Natural killer cell (primary cell): Measurements from ENCODE around the gene BICD1. TPM values are rescaled to one million over a fixed set of nuclear protein-coding genes. Genes with fewer than 3 reads are reported as not detected.

ENCODE experiments used
- ATAC-seq, 3 donors: fragments of 150-1000 bp in 2 of 3; fragments of 200-7000 bp in 1 of 3; cut with Tn5 transposase; 1 replicate in 1 of 3; 2 replicates in 2 of 3; pipeline ENCODE4 v1.10.0; 2021; ENCODE audit warnings: mild to moderate bottlenecking in 2 of 3, moderate library complexity in 2 of 3
- DNase-seq, 2 donors: peaks; one replicate each; pipeline versions ENCODE4 v3.0.0 to v3.0.0-alpha.2; 2013 to 2021; ENCODE audit warnings: mixed read lengths in 1 of 2
- H3K27ac ChIP-seq: one replicate; pipeline ENCODE4 v1.5.1; 2013; ENCODE audit warnings: mild to moderate bottlenecking, low read length
- H3K27me3 ChIP-seq: one replicate; pipeline ENCODE4 v1.6.1; 2013; ENCODE audit warnings: low read length; ENCODE audit not compliant: control insufficient read depth, insufficient read depth
- H3K36me3 ChIP-seq: one replicate; pipeline ENCODE4 v1.6.1; 2013; ENCODE audit warnings: low read length; ENCODE audit not compliant: control insufficient read depth, insufficient read depth
- H3K4me1 ChIP-seq: one replicate; pipeline ENCODE4 v1.6.1; 2013; ENCODE audit warnings: low read length; ENCODE audit not compliant: control insufficient read depth, insufficient read depth
- H3K4me3 ChIP-seq: one replicate; pipeline ENCODE4 v1.5.1; 2013; ENCODE audit warnings: low read length
- H3K9me3 ChIP-seq: one replicate; pipeline ENCODE4 v1.6.1; 2013; ENCODE audit warnings: low read length; ENCODE audit not compliant: control insufficient read depth, insufficient read depth
- H3K27ac Mint-ChIP-seq, 2 donors: one replicate each; pipeline ENCODE4 v1.8.0; 2022; ENCODE audit warnings: mild to moderate bottlenecking in 2 of 2, mixed read lengths in 2 of 2, moderate library complexity in 1 of 2
- H3K27me3 Mint-ChIP-seq, 2 donors: one replicate each; pipeline ENCODE4 v1.8.0; 2022; ENCODE audit warnings: low read depth in 2 of 2, mixed read lengths in 2 of 2
- H3K36me3 Mint-ChIP-seq: one replicate; pipeline ENCODE4 v1.8.0; 2022; ENCODE audit warnings: mixed read lengths
- H3K4me1 Mint-ChIP-seq, 2 donors: one replicate each; pipeline ENCODE4 v1.8.0; 2022; ENCODE audit warnings: mixed read lengths in 2 of 2
- H3K4me3 Mint-ChIP-seq: one replicate; pipeline ENCODE4 v1.8.0; 2022; ENCODE audit warnings: mild to moderate bottlenecking, moderate library complexity, mixed read lengths
- H3K9me3 Mint-ChIP-seq, 2 donors: one replicate each; pipeline ENCODE4 v1.8.0; 2022; ENCODE audit warnings: mixed read lengths in 2 of 2
- WGBS: methylation state at CpG from one replicate; pipeline ENCODE4 v1.1.7; 2013; ENCODE audit warnings: missing lambda C conversion rate; ENCODE audit not compliant: insufficient coverage; 5-methylcytosine and 5-hydroxymethylcytosine counted together
- intact Hi-C: fragments of 100-400 bp; cut with micrococcal nuclease; formaldehyde crosslinking; loops from one replicate; pipeline ENCODE4 v1.14.2; 2022
- total RNA-seq, 4 donors: library from RNA; stranded (reverse); fragments of 120-200 nt in 1 of 4; gene quantifications; one replicate each; pipeline versions ENCODE4 v1.2.3 to v1.2.4, GENCODE V29; 2013 to 2022
- TF ChIP-seq, protein P1 (sequence below): fragments of 200-600 bp; IDR thresholded peaks from one replicate; pipeline ENCODE4 v1.8.0; 2022; ENCODE audit warnings: antibody characterized with exemption

BICD1 gene
- total RNA-seq, 3 donors from 2014 or later (not counting 1 experiment from before 2014, with no cell fraction given), result 10.0 to 16.0 (median 15.5) TPM

DNA sequence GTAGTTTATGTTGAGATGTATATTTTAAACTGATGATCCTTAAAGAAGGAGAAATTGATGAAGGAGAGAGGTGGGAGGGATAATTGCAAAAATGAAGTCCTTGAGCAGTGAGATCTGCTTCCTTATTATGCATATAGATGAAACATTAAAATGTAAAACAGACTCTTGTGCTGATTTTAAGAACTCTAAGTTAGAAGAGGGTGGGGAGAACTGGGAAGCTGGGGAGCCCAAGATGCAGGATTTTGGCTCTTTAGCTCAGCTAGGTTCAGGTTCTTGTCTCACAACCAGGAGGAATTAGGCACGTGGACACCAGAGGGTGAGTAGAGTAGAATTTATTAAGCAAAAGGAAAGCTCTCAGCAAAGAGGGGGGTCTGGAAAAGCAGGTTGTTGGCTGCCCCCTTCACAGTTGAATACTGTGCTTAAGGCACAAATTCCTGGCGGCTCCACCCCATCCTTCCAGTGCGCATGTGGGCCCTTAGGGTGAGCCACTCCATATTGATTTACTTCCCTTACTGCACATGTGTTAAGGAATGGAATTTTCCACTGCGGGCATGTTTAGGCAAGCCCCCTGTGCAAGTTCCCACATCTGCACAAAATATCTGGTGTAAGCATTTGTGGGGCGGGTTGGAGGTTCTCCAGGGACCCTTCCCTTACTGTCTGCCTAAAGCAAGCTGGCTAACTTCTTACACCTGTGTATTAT lies 141.9 kb downstream of the BICD1 start:
- intact Hi-C loops, result no loop called here
- ATAC-seq, result no peak
- Histone ChIP-seq H3K36me3 (no peaks in the 10 kb centered on the region), H3K4me1 (no peaks in the 10 kb centered on the region), H3K9me3 (no peaks in the 10 kb centered on the region), H3K27ac (no peak overlapping the region), H3K27me3 (no peaks in the 10 kb centered on the region), H3K4me3 (no peak overlapping the region)
- H3K27me3 Mint-ChIP-seq, result no peaks in the 10 kb centered on the region
- DNase-seq, result no peak
- no peak overlapping the region for H3K4me3 Mint-ChIP-seq
- WGBS, result 88% methylated on average over 3 of the region's 5 CpGs
- no peaks in the 10 kb centered on the region for H3K9me3 Mint-ChIP-seq
- no peak overlapping the region for H3K27ac Mint-ChIP-seq
- TF ChIP-seq, protein P1, sequence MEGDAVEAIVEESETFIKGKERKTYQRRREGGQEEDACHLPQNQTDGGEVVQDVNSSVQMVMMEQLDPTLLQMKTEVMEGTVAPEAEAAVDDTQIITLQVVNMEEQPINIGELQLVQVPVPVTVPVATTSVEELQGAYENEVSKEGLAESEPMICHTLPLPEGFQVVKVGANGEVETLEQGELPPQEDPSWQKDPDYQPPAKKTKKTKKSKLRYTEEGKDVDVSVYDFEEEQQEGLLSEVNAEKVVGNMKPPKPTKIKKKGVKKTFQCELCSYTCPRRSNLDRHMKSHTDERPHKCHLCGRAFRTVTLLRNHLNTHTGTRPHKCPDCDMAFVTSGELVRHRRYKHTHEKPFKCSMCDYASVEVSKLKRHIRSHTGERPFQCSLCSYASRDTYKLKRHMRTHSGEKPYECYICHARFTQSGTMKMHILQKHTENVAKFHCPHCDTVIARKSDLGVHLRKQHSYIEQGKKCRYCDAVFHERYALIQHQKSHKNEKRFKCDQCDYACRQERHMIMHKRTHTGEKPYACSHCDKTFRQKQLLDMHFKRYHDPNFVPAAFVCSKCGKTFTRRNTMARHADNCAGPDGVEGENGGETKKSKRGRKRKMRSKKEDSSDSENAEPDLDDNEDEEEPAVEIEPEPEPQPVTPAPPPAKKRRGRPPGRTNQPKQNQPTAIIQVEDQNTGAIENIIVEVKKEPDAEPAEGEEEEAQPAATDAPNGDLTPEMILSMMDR, result no peak
- H3K36me3 Mint-ChIP-seq, result no peaks in the 10 kb centered on the region
- H3K4me1 Mint-ChIP-seq, result no peaks in the 10 kb centered on the region

DNA sequence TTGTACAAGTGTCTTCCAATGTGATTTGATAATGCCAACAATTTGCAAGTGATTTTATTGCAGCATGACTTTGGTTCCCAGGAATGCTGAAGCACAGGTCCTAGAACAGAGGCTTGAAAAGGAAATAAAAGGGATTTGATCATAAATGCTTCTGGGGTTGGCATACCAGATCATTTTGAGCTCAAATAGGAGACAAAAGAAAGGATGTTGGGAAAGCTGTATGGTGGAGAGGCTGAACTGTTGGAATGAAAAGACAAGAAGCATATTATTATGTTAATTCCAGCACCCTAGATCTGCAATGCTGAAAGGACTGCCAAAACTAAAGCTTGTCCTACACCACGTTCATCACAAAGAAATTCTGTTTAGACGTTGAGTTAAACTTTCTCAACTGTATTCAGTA lies 143.1 kb downstream of the BICD1 start:
- Mint-ChIP-seq H3K4me1 (peaks cover 0 to under 1% of the 10 kb centered on the region in 2 donors), H3K27me3 (no peaks in the 10 kb centered on the region), H3K36me3 (no peaks in the 10 kb centered on the region), H3K27ac (no peak overlapping the region), H3K9me3 (no peaks in the 10 kb centered on the region), H3K4me3 (no peak overlapping the region)
- no peaks in the 10 kb centered on the region for H3K4me1 ChIP-seq
- no peaks in the 10 kb centered on the region for H3K9me3 ChIP-seq
- no peak overlapping the region for H3K27ac ChIP-seq
- no peak for ATAC-seq
- H3K27me3 ChIP-seq, result no peaks in the 10 kb centered on the region
- 82% methylated on average over 2 of the region's 2 CpGs for WGBS
- intact Hi-C loops, result no loop called here
- TF ChIP-seq, protein P1, result no peak
- no peak overlapping the region for H3K4me3 ChIP-seq
- DNase-seq, result no peak
- H3K36me3 ChIP-seq, result no peaks in the 10 kb centered on the region

GRCh38 chr12:32252199-32253073 lies 145.8 kb downstream of the BICD1 start:
- H3K4me1 Mint-ChIP-seq, result peaks cover 5 to 15% of the 10 kb centered on the region in 2 donors
- no peaks in the 10 kb centered on the region for H3K27me3 Mint-ChIP-seq
- Histone ChIP-seq H3K9me3 (no peaks in the 10 kb centered on the region), H3K4me3 (no peak overlapping the region), H3K4me1 (no peaks in the 10 kb centered on the region), H3K27ac (no peak overlapping the region), H3K27me3 (no peaks in the 10 kb centered on the region), H3K36me3 (no peaks in the 10 kb centered on the region)
- H3K9me3 Mint-ChIP-seq, result no peaks in the 10 kb centered on the region
- H3K36me3 Mint-ChIP-seq, result no peaks in the 10 kb centered on the region
- TF ChIP-seq, protein P1, result no peak
- H3K27ac Mint-ChIP-seq, result no peak overlapping the region
- ATAC-seq, result no peak
- no peak for DNase-seq
- intact Hi-C loops, result no loop called here
- H3K4me3 Mint-ChIP-seq, result no peak overlapping the region
- WGBS, result 87% methylated on average over 13 of the region's 13 CpGs
